Kidney epithelial cell (primary cell): Measurements from ENCODE around the gene ATXN1. TPM values are rescaled to one million over a fixed set of nuclear protein-coding genes. Genes with fewer than 3 reads are reported as not detected.
A peak's percentile ranks its signal among the peaks of the same experiment; 100 is the strongest.

Experiments
- DNase-seq: peaks from one replicate; pipeline ENCODE4 v3.0.0-alpha.2; 2010; ENCODE audit warnings: low read depth
- H3K27me3 ChIP-seq: 2 replicates; pipeline ENCODE4 v1.6.0; 2011; ENCODE audit warnings: low read length; ENCODE audit not compliant: control insufficient read depth, insufficient read depth
- H3K36me3 ChIP-seq: 2 replicates; pipeline ENCODE4 v1.5.1; 2011; ENCODE audit warnings: low read length; ENCODE audit not compliant: control insufficient read depth, insufficient read depth
- H3K4me3 ChIP-seq: 2 replicates; pipeline ENCODE4 v1.5.1; 2011; ENCODE audit warnings: low read depth, mild to moderate bottlenecking, control low read depth, low read length
- CTCF ChIP-seq: IDR thresholded peaks from 2 replicates; pipeline ENCODE4 v1.5.1; 2011; ENCODE audit warnings: mild to moderate bottlenecking, moderate library complexity, low read length, control low read depth, inconsistent platforms; ENCODE audit not compliant: insufficient read depth, poor library complexity, severe bottlenecking
- total RNA-seq: library from RNA; depleted of rRNA; stranded (reverse); fragments of >200 nt; gene quantifications from 2 replicates; pipeline ENCODE4 v1.2.3, GENCODE V29; 2015

The ATXN1 gene
- total RNA-seq, 1 donor from 2014 or later: 12.5 TPM

GRCh38 chr6:16691324-16691723 lies 69.9 kb downstream of the ATXN1 start:
- Histone ChIP-seq H3K36me3 (peaks cover 2% of the 10 kb centered on the region), H3K4me3 (no peak overlapping the region), H3K27me3 (no peaks in the 10 kb centered on the region)
- DNase-seq: no peak
- no peak for TF ChIP-seq CTCF

- DNase-seq: no peak
- Histone ChIP-seq H3K36me3 (peaks cover 2% of the 10 kb centered on the region), H3K27me3 (no peaks in the 10 kb centered on the region), H3K4me3 (no peak overlapping the region)
- TF ChIP-seq CTCF: no peak
These were observed 70.6 kb downstream of the ATXN1 start for GRCh38 chr6:16690608-16691142.

- Histone ChIP-seq H3K27me3 (no peaks in the 10 kb centered on the region), H3K4me3 (no peak overlapping the region), H3K36me3 (no peaks in the 10 kb centered on the region)
- DNase-seq: no peak
- TF ChIP-seq CTCF: no peak
These were observed 71.3 kb downstream of the ATXN1 start for GRCh38 chr6:16689788-16690607.

- no peak overlapping the region for H3K4me3 ChIP-seq
- no peaks in the 10 kb centered on the region for H3K27me3 ChIP-seq
- TF ChIP-seq CTCF: no peak
- H3K36me3 ChIP-seq: no peaks in the 10 kb centered on the region
- peak; percentile 59 for DNase-seq
These were observed 72.2 kb downstream of the ATXN1 start for GRCh38 chr6:16688984-16689636.

- H3K4me3 ChIP-seq: no peak overlapping the region
- H3K27me3 ChIP-seq: no peaks in the 10 kb centered on the region
- DNase-seq: no peak
- no peak for TF ChIP-seq CTCF
- H3K36me3 ChIP-seq: no peaks in the 10 kb centered on the region
These were observed 72.8 kb downstream of the ATXN1 start for GRCh38 chr6:16688436-16688835.
